Cardiac septum (tissue), 1 donor: ENCODE results near the gene PPP2R3A. TPM values are rescaled to one million over a fixed set of nuclear protein-coding genes. Genes with fewer than 3 reads are reported as not detected.

ENCODE experiments used
- total RNA-seq: library from RNA; stranded (reverse); fragmentation: NEBNext Ultra II Directional; extraction: Animal tissue kit (Norgen Biotek cat#: 25700); gene quantifications from one replicate; pipeline ENCODE4 v1.2.1, GENCODE V29; 2021
- donor health status: DM: no; HTN: no; CAD: no.

PPP2R3A gene
- total RNA-seq, 1 donor from 2014 or later: 82.8 TPM

Other genes starting within 250 kb of the PPP2R3A start
- gene MSL2, start 230.6 kb downstream of the PPP2R3A start, total RNA-seq: 20.0 TPM